Measurements from ENCODE around the gene JADE3. TPM values are rescaled to one million over a fixed set of nuclear protein-coding genes. Genes with fewer than 3 reads are reported as not detected.

The JADE3 gene
- total RNA-seq, 1 donor from 2014 or later, result 10.1 TPM

DNA sequence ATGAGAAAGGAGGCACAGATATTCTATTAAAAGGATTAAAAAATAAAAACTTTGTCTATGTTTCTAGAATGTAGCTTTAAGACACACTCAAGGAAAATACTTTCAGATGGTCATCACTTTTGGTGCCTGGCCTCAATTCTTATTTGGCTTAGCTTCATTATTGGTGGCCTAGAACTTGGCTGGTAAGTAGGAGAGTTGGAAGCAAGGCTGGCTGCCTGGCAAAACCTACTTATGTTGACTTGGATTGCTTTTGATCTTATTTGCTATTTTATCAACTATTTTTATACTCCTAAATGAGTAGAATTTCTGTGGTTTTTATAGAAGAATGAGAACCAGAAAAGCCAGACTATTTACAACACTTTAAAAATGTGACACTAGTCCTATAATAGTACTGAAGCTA lies 35.3 kb upstream of the JADE3 start:
- Histone ChIP-seq H3K4me1 (no peaks in the 10 kb centered on the region), H3K27ac (no peak overlapping the region), H3K4me3 (no peak overlapping the region), H3K9me3 (no peaks in the 10 kb centered on the region), H3K36me3 (peaks cover 10% of the 10 kb centered on the region), H3K27me3 (no peaks in the 10 kb centered on the region)
- ATAC-seq, result no peak
- DNase-seq, result no peak
- TF ChIP-seq, protein P1, sequence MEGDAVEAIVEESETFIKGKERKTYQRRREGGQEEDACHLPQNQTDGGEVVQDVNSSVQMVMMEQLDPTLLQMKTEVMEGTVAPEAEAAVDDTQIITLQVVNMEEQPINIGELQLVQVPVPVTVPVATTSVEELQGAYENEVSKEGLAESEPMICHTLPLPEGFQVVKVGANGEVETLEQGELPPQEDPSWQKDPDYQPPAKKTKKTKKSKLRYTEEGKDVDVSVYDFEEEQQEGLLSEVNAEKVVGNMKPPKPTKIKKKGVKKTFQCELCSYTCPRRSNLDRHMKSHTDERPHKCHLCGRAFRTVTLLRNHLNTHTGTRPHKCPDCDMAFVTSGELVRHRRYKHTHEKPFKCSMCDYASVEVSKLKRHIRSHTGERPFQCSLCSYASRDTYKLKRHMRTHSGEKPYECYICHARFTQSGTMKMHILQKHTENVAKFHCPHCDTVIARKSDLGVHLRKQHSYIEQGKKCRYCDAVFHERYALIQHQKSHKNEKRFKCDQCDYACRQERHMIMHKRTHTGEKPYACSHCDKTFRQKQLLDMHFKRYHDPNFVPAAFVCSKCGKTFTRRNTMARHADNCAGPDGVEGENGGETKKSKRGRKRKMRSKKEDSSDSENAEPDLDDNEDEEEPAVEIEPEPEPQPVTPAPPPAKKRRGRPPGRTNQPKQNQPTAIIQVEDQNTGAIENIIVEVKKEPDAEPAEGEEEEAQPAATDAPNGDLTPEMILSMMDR (IDR thresholded peaks at IDR 0.05), result no peak
- intact Hi-C loops (cut with DNase I), result no loop called here

DNA sequence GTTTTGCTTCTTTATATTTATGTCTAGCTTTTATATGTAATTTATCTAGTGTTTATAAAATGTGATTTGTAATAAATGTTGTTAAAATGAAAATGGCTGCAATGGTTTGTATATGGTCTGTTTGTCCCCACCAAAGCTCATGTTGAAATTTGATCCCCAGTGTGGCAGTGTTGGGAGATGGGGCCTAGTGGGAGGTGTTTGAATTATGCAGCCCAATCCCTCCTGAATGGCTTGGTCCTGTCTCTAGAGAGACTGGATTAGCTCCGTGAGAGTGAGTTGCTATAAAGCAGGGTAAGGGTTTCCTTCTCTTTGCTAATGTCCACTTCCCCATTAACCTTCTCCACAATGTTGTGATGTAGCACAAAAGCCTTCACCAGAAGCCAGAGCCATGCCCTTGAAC lies 30.0 kb upstream of the JADE3 start:
- TF ChIP-seq, protein P1 (IDR thresholded peaks at IDR 0.05), result no peak
- Histone ChIP-seq H3K27ac (no peak overlapping the region), H3K4me1 (no peaks in the 10 kb centered on the region), H3K4me3 (no peak overlapping the region), H3K9me3 (no peaks in the 10 kb centered on the region), H3K27me3 (no peaks in the 10 kb centered on the region), H3K36me3 (peaks cover 10% of the 10 kb centered on the region)
- DNase-seq (no peak), ATAC-seq (no peak)
- intact Hi-C loops (cut with DNase I), result no loop called here

- Histone ChIP-seq H3K36me3 (peaks cover 9% of the 10 kb centered on the region), H3K4me3 (no peak overlapping the region), H3K9me3 (no peaks in the 10 kb centered on the region), H3K4me1 (no peaks in the 10 kb centered on the region), H3K27me3 (no peaks in the 10 kb centered on the region), H3K27ac (no peak overlapping the region)
- TF ChIP-seq, protein P1 (IDR thresholded peaks at IDR 0.05), result no peak
- ATAC-seq, result no peak
- no peak for DNase-seq
- intact Hi-C loops (cut with DNase I), result no loop called here
These were observed 27.4 kb upstream of the JADE3 start for GRCh38 chrX:46884799-46885198.

GRCh38 chrX:46898207-46898606 lies 14.0 kb upstream of the JADE3 start:
- intact Hi-C loops (cut with DNase I), result no loop called here
- H3K4me3 ChIP-seq, result no peak overlapping the region

GRCh38 chrX:46903458-46904242 lies 8.6 kb upstream of the JADE3 start:
- intact Hi-C loops (cut with DNase I), result no loop called here
- Histone ChIP-seq H3K36me3 (no peaks in the 10 kb centered on the region), H3K4me3 (peak overlapping the region; percentile 42), H3K4me1 (no peaks in the 10 kb centered on the region), H3K9me3 (no peaks in the 10 kb centered on the region), H3K27me3 (no peaks in the 10 kb centered on the region), H3K27ac (no peak overlapping the region)
- DNase-seq (peak; percentile 88), ATAC-seq (peak; percentile 100)
- TF ChIP-seq, protein P1 (IDR thresholded peaks at IDR 0.05), result peak; percentile 52

More at GRCh38 chrX:46898207-46898606, 14.0 kb upstream of the JADE3 start:
- no peaks in the 10 kb centered on the region for H3K9me3 ChIP-seq
- no peak for ATAC-seq
- no peaks in the 10 kb centered on the region for H3K36me3 ChIP-seq
- TF ChIP-seq, protein P1 (IDR thresholded peaks at IDR 0.05), result no peak
- no peak for DNase-seq
- no peaks in the 10 kb centered on the region for H3K27me3 ChIP-seq
- no peaks in the 10 kb centered on the region for H3K4me1 ChIP-seq
- H3K27ac ChIP-seq, result no peak overlapping the region

Measured in upper lobe of right lung (tissue), 1 donor.